HCT116 (cell line): Measurements from ENCODE around the gene ERN1.

Experiments used
- CBX3 ChIP-seq: IDR thresholded peaks from 2 replicates; pipeline ENCODE4 v1.6.1; 2012; ENCODE audit warnings: low read depth
- CTCF ChIP-seq, 3 experiments: fragments of 200-600 bp in 1 of 3; sonication (generic) in 1 of 3; IDR thresholded peaks in 2 of 3; conservative IDR thresholded peaks in 1 of 3; 2 replicates each; pipeline ENCODE4 v1.5.1; 2012 to 2017; ENCODE audit warnings: low read depth in 2 of 3, low read length in 2 of 3, antibody characterized with exemption in 1 of 3, borderline replicate concordance in 1 of 3, control low read depth in 1 of 3, mild to moderate bottlenecking in 1 of 3, mixed read lengths in 1 of 3, mixed run types in 1 of 3, moderate library complexity in 1 of 3; ENCODE audit not compliant: insufficient read depth in 1 of 3
- EGR1 ChIP-seq: IDR thresholded peaks from 2 replicates; pipeline ENCODE4 v1.6.1; 2012; ENCODE audit warnings: low read depth
- POLR2AphosphoS5 ChIP-seq: IDR thresholded peaks from 2 replicates; pipeline ENCODE4 v1.6.1; 2011; ENCODE audit warnings: mild to moderate bottlenecking, low read depth, low read length, moderate library complexity

GRCh38 chr17:64153565-64154312 is 23.8 kb upstream of the ERN1 start:
- TF ChIP-seq CBX3 (no peak), POLR2AphosphoS5 (no peak), CTCF (IDR thresholded peaks at IDR 0.05 in 2 of 3, conservative IDR thresholded peaks at IDR 0.05 in 1 of 3; ENCODE audit: borderline replicate concordance in 1 of 3, insufficient read depth in 1 of 3, low read depth in 2 of 3, low read length in 2 of 3) (no peak), EGR1 (no peak)
